GM23338 (cell line): ENCODE results near the gene RPP40. TPM values are rescaled to one million over a fixed set of nuclear protein-coding genes. Genes with fewer than 3 reads are reported as not detected.
A peak's percentile ranks its signal among the peaks of the same experiment; 100 is the strongest.

Experiments used
- ATAC-seq: fragments of 200-7000 bp; cut with Tn5 transposase; 3 replicates; pipeline ENCODE4 v1.9.1; 2020
- DNase-seq: peaks from one replicate; pipeline ENCODE4 v3.0.0-alpha.2; 2015; ENCODE audit warnings: low spot score
- H2AFZ ChIP-seq: fragments of 200-600 bp; sonication (generic); 2 replicates; pipeline ENCODE4 v1.8.0; 2016; ENCODE audit warnings: antibody characterized with exemption, mild to moderate bottlenecking, moderate library complexity
- H3F3A ChIP-seq: fragments of 200-600 bp; sonication (generic); replicated peaks from 2 replicates; pipeline ENCODE4 v1.8.0; 2017; ENCODE audit warnings: antibody characterized with exemption, mixed run types, low read depth
- H3K27ac ChIP-seq: fragments of 200-600 bp; sonication (generic); 2 replicates; pipeline ENCODE4 v1.6.1; 2016; ENCODE audit warnings: low read depth
- H3K27me3 ChIP-seq: fragments of 200-600 bp; sonication (generic); 2 replicates; pipeline ENCODE4 v1.8.0; 2016; ENCODE audit warnings: mild to moderate bottlenecking, mixed run types, moderate library complexity; ENCODE audit not compliant: insufficient read depth
- H3K36me3 ChIP-seq: fragments of 200-600 bp; sonication (generic); 2 replicates; pipeline ENCODE4 v1.8.0; 2016; ENCODE audit warnings: mild to moderate bottlenecking; ENCODE audit not compliant: insufficient read depth
- H3K4me1 ChIP-seq: fragments of 200-600 bp; sonication (generic); 2 replicates; pipeline ENCODE4 v1.8.0; 2016; ENCODE audit warnings: mild to moderate bottlenecking, moderate library complexity; ENCODE audit not compliant: insufficient read depth
- H3K4me2 ChIP-seq: fragments of 200-600 bp; sonication (generic); 2 replicates; pipeline ENCODE4 v1.7.1; 2017; ENCODE audit warnings: mixed run types
- H3K4me3 ChIP-seq: fragments of 200-600 bp; sonication (generic); 2 replicates; pipeline ENCODE4 v1.6.1; 2016; ENCODE audit warnings: mixed run types
- H3K79me2 ChIP-seq: fragments of 200-600 bp; sonication (generic); replicated peaks from 2 replicates; pipeline ENCODE4 v1.8.0; 2017; ENCODE audit warnings: mild to moderate bottlenecking; ENCODE audit not compliant: insufficient read depth
- H3K9me2 ChIP-seq: fragments of 200-600 bp; sonication (generic); 2 replicates; pipeline ENCODE4 v1.8.0; 2017; ENCODE audit not compliant: insufficient read depth
- H4K20me1 ChIP-seq: fragments of 200-600 bp; sonication (generic); replicated peaks from 2 replicates; pipeline ENCODE4 v1.8.0; 2017; ENCODE audit warnings: mild to moderate bottlenecking; ENCODE audit not compliant: insufficient read depth
- H3K27ac Mint-ChIP-seq: 2 replicates; pipeline ENCODE4 v1.8.0; 2020; ENCODE audit warnings: inconsistent platforms, mild to moderate bottlenecking, moderate library complexity, mixed read lengths
- H3K27me3 Mint-ChIP-seq: 3 replicates; pipeline ENCODE4 v1.8.0; 2022; ENCODE audit warnings: low read depth, mild to moderate bottlenecking, moderate library complexity, mixed read lengths, inconsistent platforms; ENCODE audit not compliant: insufficient read depth, poor library complexity
- H3K36me3 Mint-ChIP-seq: 3 replicates; pipeline ENCODE4 v1.8.0; 2021; ENCODE audit warnings: low read depth, mild to moderate bottlenecking, inconsistent platforms, moderate library complexity, mixed read lengths
- H3K4me1 Mint-ChIP-seq: 3 replicates; pipeline ENCODE4 v1.8.0; 2020; ENCODE audit warnings: mild to moderate bottlenecking, inconsistent platforms, mixed read lengths
- H3K4me3 Mint-ChIP-seq: 3 replicates; pipeline ENCODE4 v1.8.0; 2021; ENCODE audit warnings: moderate library complexity, mild to moderate bottlenecking, inconsistent platforms, mixed read lengths
- H3K9me3 Mint-ChIP-seq: 3 replicates; pipeline ENCODE4 v1.8.0; 2020; ENCODE audit warnings: moderate library complexity, mild to moderate bottlenecking, inconsistent platforms, mixed read lengths
- CREB1 ChIP-seq: fragments of 250-450 bp; sonication (Bioruptor Pico); IDR thresholded peaks from 2 replicates; pipeline ENCODE4 v1.5.0; 2020; ENCODE audit warnings: low read depth, mild to moderate bottlenecking, moderate library complexity
- ETS1 ChIP-seq: IDR thresholded peaks from 2 replicates; pipeline ENCODE4 v1.6.1; 2016; ENCODE audit warnings: antibody characterized with exemption
- EZH2 ChIP-seq: fragments of 200-600 bp; sonication (generic); IDR thresholded peaks from one replicate; pipeline ENCODE4 v1.8.0; 2017; ENCODE audit warnings: antibody characterized with exemption, mild to moderate bottlenecking, low read depth; ENCODE audit not compliant: unreplicated experiment
- EZH2phosphoT487 ChIP-seq: fragments of 200-600 bp; sonication (generic); IDR thresholded peaks from one replicate; pipeline ENCODE4 v1.8.1; 2018; ENCODE audit warnings: antibody characterized with exemption; ENCODE audit not compliant: unreplicated experiment
- JUNB ChIP-seq: IDR thresholded peaks from one replicate; pipeline ENCODE4 v1.6.1; 2016; ENCODE audit warnings: antibody characterized with exemption; ENCODE audit not compliant: unreplicated experiment
- NANOG ChIP-seq: IDR thresholded peaks from 2 replicates; pipeline ENCODE4 v1.6.1; 2016; ENCODE audit warnings: antibody characterized with exemption, borderline replicate concordance
- ZNF114 ChIP-seq: fragments of 250-450 bp; sonication (Bioruptor Pico); IDR thresholded peaks from 2 replicates; pipeline ENCODE4 v1.5.0; 2020; ENCODE audit warnings: mild to moderate bottlenecking, moderate library complexity
- ZNF331 ChIP-seq: fragments of 250-450 bp; sonication (Bioruptor Pico); IDR thresholded peaks from 2 replicates; pipeline ENCODE4 v1.5.0; 2020; ENCODE audit warnings: low read depth, mild to moderate bottlenecking, moderate library complexity
- polyA plus RNA-seq: library from polyadenylated mRNA; unstranded; fragments of >200 nt; fragmentation: Nextera tagmentation; extraction: Ambion mirVana; gene quantifications from 2 replicates; pipeline ENCODE4 v1.2.1, GENCODE V29; 2016
- total RNA-seq: library from RNA; depleted of rRNA; stranded (reverse); fragments of >200 nt; shearing (Covaris generic); gene quantifications from 2 replicates; pipeline ENCODE4 v1.2.3, GENCODE V29; 2014
- TF ChIP-seq, protein P1 (sequence below), 2 experiments: fragments of 200-600 bp in 1 of 2; sonication (generic) in 1 of 2; conservative IDR thresholded peaks; 2 replicates each; pipeline versions ENCODE4 v1.5.1 to v1.6.1; 2016 to 2017; ENCODE audit warnings: antibody characterized with exemption in 2 of 2, low read depth in 2 of 2, mild to moderate bottlenecking in 2 of 2, moderate library complexity in 1 of 2

Gene RPP40
- total and polyA plus RNA-seq, 2 experiments from 2014 or later, result 39.3 to 40.4 TPM

- no peak for TF ChIP-seq EZH2
- no peak for TF ChIP-seq EZH2phosphoT487
- TF ChIP-seq, protein P1, sequence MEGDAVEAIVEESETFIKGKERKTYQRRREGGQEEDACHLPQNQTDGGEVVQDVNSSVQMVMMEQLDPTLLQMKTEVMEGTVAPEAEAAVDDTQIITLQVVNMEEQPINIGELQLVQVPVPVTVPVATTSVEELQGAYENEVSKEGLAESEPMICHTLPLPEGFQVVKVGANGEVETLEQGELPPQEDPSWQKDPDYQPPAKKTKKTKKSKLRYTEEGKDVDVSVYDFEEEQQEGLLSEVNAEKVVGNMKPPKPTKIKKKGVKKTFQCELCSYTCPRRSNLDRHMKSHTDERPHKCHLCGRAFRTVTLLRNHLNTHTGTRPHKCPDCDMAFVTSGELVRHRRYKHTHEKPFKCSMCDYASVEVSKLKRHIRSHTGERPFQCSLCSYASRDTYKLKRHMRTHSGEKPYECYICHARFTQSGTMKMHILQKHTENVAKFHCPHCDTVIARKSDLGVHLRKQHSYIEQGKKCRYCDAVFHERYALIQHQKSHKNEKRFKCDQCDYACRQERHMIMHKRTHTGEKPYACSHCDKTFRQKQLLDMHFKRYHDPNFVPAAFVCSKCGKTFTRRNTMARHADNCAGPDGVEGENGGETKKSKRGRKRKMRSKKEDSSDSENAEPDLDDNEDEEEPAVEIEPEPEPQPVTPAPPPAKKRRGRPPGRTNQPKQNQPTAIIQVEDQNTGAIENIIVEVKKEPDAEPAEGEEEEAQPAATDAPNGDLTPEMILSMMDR (conservative IDR thresholded peaks at IDR 0.05; ENCODE audit: low read depth in 2 of 2), result no peak
Measured at GRCh38 chr6:5023923-5024322, 20.1 kb upstream of the RPP40 start (continued).

GRCh38 chr6:5020142-5020541 lies 16.3 kb upstream of the RPP40 start:
- Histone ChIP-seq H3K27ac (no peak overlapping the region), H3F3A (no peaks in the 10 kb centered on the region), H3K79me2 (no peaks in the 10 kb centered on the region), H3K36me3 (no peaks in the 10 kb centered on the region), H3K4me3 (no peak overlapping the region), H3K27me3 (no peaks in the 10 kb centered on the region; the same call in 1 of the 2 replicates), H3K9me2 (no peaks in the 10 kb centered on the region), H4K20me1 (no peaks in the 10 kb centered on the region; the same call in 1 of the 2 replicates), H2AFZ (no peak overlapping the region), H3K4me2 (no peak overlapping the region), H3K4me1 (0 out of 2 replicates have a peak, but pooled peaks cover under 1% of the 10 kb centered on the region)
- DNase-seq (no peak), ATAC-seq (no peak)
- no peak overlapping the region for H3K27ac Mint-ChIP-seq
- H3K27me3 Mint-ChIP-seq, result peaks cover 8% of the 10 kb centered on the region
- TF ChIP-seq ZNF114 (CRISPR knock-in tag), result no peak
- no peak for TF ChIP-seq NANOG
- TF ChIP-seq EZH2phosphoT487, result no peak
- TF ChIP-seq JUNB, result no peak
- TF ChIP-seq ETS1, result no peak
- TF ChIP-seq EZH2, result no peak
- no peaks in the 10 kb centered on the region for H3K9me3 Mint-ChIP-seq
- no peaks in the 10 kb centered on the region for H3K36me3 Mint-ChIP-seq
- no peaks in the 10 kb centered on the region for H3K4me1 Mint-ChIP-seq
- H3K4me3 Mint-ChIP-seq, result no peak overlapping the region

DNA sequence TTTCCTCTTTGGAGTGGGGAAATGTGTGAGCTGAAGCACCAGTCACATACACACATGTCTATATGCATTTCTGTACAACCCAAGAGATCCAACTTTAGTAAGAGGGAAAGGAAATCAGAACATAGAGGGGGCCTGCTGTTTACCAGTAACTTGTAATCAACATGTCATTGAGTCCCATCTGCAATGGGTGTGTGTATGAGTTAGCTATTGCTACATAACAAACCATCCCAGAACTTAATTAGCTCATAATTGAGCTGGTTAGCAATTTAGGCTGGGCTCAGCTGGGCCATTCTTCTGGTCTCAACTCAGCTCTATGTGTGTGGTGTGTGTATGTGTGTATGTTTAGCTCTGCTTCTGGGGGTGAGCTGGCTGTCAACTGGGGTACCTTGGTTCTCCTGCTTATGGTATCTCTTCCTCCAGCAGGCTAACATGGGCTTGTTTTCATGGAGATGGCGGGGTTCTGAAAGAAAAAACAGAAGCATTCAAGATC lies 10.3 kb upstream of the RPP40 start:
- H3K4me1 ChIP-seq, result no peaks in the 10 kb centered on the region
- peaks cover 3% of the 10 kb centered on the region; the same call in 1 of the 3 replicates for H3K9me3 Mint-ChIP-seq
- H4K20me1 ChIP-seq, result no peaks in the 10 kb centered on the region; the same call in 1 of the 2 replicates
- ATAC-seq (no peak), DNase-seq (no peak)
- H3F3A ChIP-seq, result no peaks in the 10 kb centered on the region
- H3K27me3 Mint-ChIP-seq, result no peaks in the 10 kb centered on the region
- H3K4me3 Mint-ChIP-seq, result no peak overlapping the region
- no peaks in the 10 kb centered on the region for H3K79me2 ChIP-seq
- no peaks in the 10 kb centered on the region for H3K36me3 Mint-ChIP-seq
- no peak overlapping the region for H3K27ac Mint-ChIP-seq
- peak; percentile 76 for TF ChIP-seq ZNF331 (CRISPR knock-in tag)
- TF ChIP-seq CREB1 (CRISPR knock-in tag), result no peak
- no peaks in the 10 kb centered on the region for H3K36me3 ChIP-seq
- H3K27ac ChIP-seq, result no peak overlapping the region
- no peaks in the 10 kb centered on the region for H3K9me2 ChIP-seq
- no peaks in the 10 kb centered on the region for H3K27me3 ChIP-seq
- no peak overlapping the region for H2AFZ ChIP-seq
- H3K4me2 ChIP-seq, result no peak overlapping the region
- H3K4me1 Mint-ChIP-seq, result peaks cover 4% of the 10 kb centered on the region
- H3K4me3 ChIP-seq, result no peak overlapping the region
